ENCODE results near the gene KRT79.

Gene KRT79

DNA sequence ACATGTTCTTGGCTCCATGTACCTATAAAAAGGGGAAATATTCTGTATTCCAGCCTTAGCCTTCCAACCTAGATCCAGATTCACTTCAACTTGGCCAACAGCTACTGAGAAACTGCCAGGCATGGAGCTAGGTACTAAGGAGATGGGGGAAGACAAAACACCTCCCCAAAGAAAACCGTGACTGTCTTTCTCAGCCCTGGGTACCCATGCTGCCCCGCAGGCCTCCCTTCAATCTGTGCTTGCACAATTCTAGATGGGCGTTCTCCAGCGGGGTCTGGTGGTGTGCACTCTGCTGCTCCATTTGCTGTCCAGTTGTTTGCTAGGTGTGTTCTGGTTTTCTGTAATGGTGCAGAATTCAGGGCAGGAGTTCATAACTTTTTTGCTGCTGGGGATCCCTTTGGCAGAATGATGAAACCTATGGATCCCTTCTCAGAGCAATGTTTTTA lies 19.4 kb downstream of the KRT79 start:
- 83% methylated on average over 4 of the region's 4 CpGs for WGBS
- no peaks in the 10 kb centered on the region for H3K27me3 ChIP-seq (ENCODE audit: insufficient read depth, low read length)

DNA sequence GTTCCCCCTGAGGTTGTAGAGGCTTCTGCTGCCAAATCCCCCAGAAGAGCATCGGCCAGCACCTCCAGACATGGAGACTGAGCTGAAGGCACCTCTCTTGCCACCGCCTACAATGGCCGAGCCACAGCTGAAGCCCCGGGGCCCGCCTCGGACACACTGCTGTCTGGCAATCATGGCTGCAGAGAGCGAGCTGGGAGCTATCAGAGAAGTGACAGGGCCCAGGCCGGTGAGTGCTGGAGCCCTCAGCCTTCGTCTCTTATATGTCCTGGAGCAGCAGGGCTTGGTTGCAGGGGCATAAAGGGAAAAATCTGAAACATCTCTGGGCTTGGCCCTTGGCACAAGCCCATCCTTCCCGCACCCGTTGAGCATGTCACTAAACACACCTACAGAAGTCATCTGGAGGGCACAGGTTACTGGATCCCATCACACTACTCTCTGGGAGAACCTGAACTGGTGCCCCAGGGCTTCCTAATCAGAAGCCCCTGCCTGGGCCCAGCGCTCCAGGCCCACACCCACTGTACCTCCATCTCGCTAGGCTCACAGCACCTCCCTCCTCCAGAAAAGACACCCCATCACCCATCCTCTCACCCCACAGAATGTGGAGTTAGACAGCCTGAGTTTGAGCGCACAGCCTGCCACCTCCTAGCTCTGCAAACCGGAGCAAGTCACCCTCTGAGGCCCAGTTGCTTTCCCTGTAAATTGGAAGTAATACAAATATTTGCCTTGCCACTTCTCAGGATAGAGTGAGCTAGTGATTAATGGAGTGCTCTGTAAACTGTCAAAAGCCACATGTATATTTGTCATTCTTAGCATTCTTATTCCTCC lies 20.0 kb downstream of the KRT79 start, which contains the start of gene KRT4:
Gene KRT4, minus strand, starts transcription at position 232 of the 825 bp plus-strand sequence. Its CDS starts 58 bp downstream, at position 174.
- no peak within 1 kb of the TSS for H3K9ac ChIP-seq (ENCODE audit: low read depth, low read length)
- WGBS: 93% methylated on average over 15 of the region's 15 CpGs
- no peaks in the 10 kb centered on the region for H3K27me3 ChIP-seq (ENCODE audit: insufficient read depth, low read length)
- no peaks in the 10 kb centered on the region for H3K36me3 ChIP-seq (ENCODE audit: insufficient read depth, low read length)
- no peaks in the 10 kb centered on the region for H3K9me3 ChIP-seq (ENCODE audit: insufficient read depth, low read depth, low read length)
- H3K4me1 ChIP-seq (ENCODE audit: insufficient read depth, low read length): no peaks in the 10 kb centered on the region
- no peak within 1 kb of the TSS for H3K27ac ChIP-seq (ENCODE audit: low read depth, low read length)
- no peak within 1 kb of the TSS for H3K4me3 ChIP-seq (ENCODE audit: low read length)

More for the DNA sequence above, 19.4 kb downstream of the KRT79 start:
- no peak overlapping the region for H3K4me3 ChIP-seq (ENCODE audit: low read length)
- H3K27ac ChIP-seq (ENCODE audit: low read depth, low read length): no peak overlapping the region
- no peaks in the 10 kb centered on the region for H3K4me1 ChIP-seq (ENCODE audit: insufficient read depth, low read length)
- H3K36me3 ChIP-seq (ENCODE audit: insufficient read depth, low read length): no peaks in the 10 kb centered on the region
- H3K9me3 ChIP-seq (ENCODE audit: insufficient read depth, low read depth, low read length): no peaks in the 10 kb centered on the region
- no peak overlapping the region for H3K9ac ChIP-seq (ENCODE audit: low read depth, low read length)

DNA sequence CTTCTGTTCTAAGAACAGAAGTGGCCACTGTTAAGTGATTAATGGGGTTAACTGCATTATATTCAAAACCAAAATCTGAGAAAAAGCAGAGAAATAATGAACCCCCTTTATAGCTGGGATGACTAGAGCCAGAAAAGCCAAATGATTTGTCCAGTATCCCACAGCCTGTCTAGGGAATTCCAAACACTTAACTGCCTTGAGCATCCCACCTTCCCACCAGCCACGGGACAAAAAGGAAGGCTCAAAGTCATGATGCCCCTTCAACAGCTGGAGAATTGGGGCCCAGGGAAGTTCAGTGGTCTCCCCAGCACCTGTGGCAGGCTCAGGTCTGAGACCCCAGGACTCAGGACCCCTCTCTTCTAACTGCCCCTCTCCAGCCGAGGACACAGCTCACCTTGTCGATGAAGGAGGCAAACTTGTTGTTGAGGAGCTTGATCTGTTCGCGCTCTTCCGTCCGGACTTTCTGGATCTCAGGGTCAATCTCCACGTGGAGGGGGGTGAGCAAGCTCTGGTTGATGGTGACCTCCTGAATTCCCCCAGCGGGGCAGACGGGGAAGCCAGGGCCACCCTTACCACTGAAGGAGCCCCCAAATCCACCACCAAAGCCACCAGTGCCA lies 20.8 kb downstream of the KRT79 start:
- H3K36me3 ChIP-seq (ENCODE audit: insufficient read depth, low read length): no peaks in the 10 kb centered on the region
- H3K9me3 ChIP-seq (ENCODE audit: insufficient read depth, low read depth, low read length): no peaks in the 10 kb centered on the region
- H3K9ac ChIP-seq (ENCODE audit: low read depth, low read length): no peak overlapping the region
- no peaks in the 10 kb centered on the region for H3K27me3 ChIP-seq (ENCODE audit: insufficient read depth, low read length)
- H3K27ac ChIP-seq (ENCODE audit: low read depth, low read length): no peak overlapping the region
- no peaks in the 10 kb centered on the region for H3K4me1 ChIP-seq (ENCODE audit: insufficient read depth, low read length)
- 95% methylated on average over 10 of the region's 10 CpGs for WGBS
- H3K4me3 ChIP-seq (ENCODE audit: low read length): no peak overlapping the region

- Histone ChIP-seq H3K27ac (ENCODE audit: low read depth, low read length) (no peak overlapping the region), H3K27me3 (ENCODE audit: insufficient read depth, low read length) (no peaks in the 10 kb centered on the region), H3K9me3 (ENCODE audit: insufficient read depth, low read depth, low read length) (no peaks in the 10 kb centered on the region), H3K4me3 (ENCODE audit: low read length) (no peak overlapping the region), H3K4me1 (ENCODE audit: insufficient read depth, low read length) (no peaks in the 10 kb centered on the region), H3K9ac (ENCODE audit: low read depth, low read length) (no peak overlapping the region), H3K36me3 (ENCODE audit: insufficient read depth, low read length) (no peaks in the 10 kb centered on the region)
- WGBS: 86% methylated on average over 3 of the region's 3 CpGs
These were observed 21.4 kb downstream of the KRT79 start for GRCh38 chr12:52812749-52813148.

GRCh38 chr12:52812073-52812400 lies 22.1 kb downstream of the KRT79 start:
- Histone ChIP-seq H3K36me3 (ENCODE audit: insufficient read depth, low read length) (no peaks in the 10 kb centered on the region), H3K4me1 (ENCODE audit: insufficient read depth, low read length) (no peaks in the 10 kb centered on the region), H3K27ac (ENCODE audit: low read depth, low read length) (no peak overlapping the region), H3K9ac (ENCODE audit: low read depth, low read length) (no peak overlapping the region), H3K27me3 (ENCODE audit: insufficient read depth, low read length) (no peaks in the 10 kb centered on the region), H3K9me3 (ENCODE audit: insufficient read depth, low read depth, low read length) (no peaks in the 10 kb centered on the region), H3K4me3 (ENCODE audit: low read length) (no peak overlapping the region)
- 71% methylated on average over 4 of the region's 4 CpGs for WGBS

- WGBS: 90% methylated on average over 9 of the region's 9 CpGs
These were observed 22.7 kb downstream of the KRT79 start for GRCh38 chr12:52811191-52812072.

GRCh38 chr12:52810554-52810953 lies 23.6 kb downstream of the KRT79 start:
- Histone ChIP-seq H3K4me1 (ENCODE audit: insufficient read depth, low read length) (no peaks in the 10 kb centered on the region), H3K9ac (ENCODE audit: low read depth, low read length) (no peak overlapping the region), H3K27me3 (ENCODE audit: insufficient read depth, low read length) (no peaks in the 10 kb centered on the region), H3K27ac (ENCODE audit: low read depth, low read length) (no peak overlapping the region), H3K4me3 (ENCODE audit: low read length) (no peak overlapping the region), H3K9me3 (ENCODE audit: insufficient read depth, low read depth, low read length) (no peaks in the 10 kb centered on the region), H3K36me3 (ENCODE audit: insufficient read depth, low read length) (no peaks in the 10 kb centered on the region)
- 75% methylated on average over 5 of the region's 5 CpGs for WGBS

More at GRCh38 chr12:52811191-52812072, 22.7 kb downstream of the KRT79 start:
- Histone ChIP-seq H3K27ac (ENCODE audit: low read depth, low read length) (no peak overlapping the region), H3K4me3 (ENCODE audit: low read length) (no peak overlapping the region), H3K4me1 (ENCODE audit: insufficient read depth, low read length) (no peaks in the 10 kb centered on the region), H3K27me3 (ENCODE audit: insufficient read depth, low read length) (no peaks in the 10 kb centered on the region), H3K9me3 (ENCODE audit: insufficient read depth, low read depth, low read length) (no peaks in the 10 kb centered on the region), H3K9ac (ENCODE audit: low read depth, low read length) (no peak overlapping the region), H3K36me3 (ENCODE audit: insufficient read depth, low read length) (no peaks in the 10 kb centered on the region)

DNA sequence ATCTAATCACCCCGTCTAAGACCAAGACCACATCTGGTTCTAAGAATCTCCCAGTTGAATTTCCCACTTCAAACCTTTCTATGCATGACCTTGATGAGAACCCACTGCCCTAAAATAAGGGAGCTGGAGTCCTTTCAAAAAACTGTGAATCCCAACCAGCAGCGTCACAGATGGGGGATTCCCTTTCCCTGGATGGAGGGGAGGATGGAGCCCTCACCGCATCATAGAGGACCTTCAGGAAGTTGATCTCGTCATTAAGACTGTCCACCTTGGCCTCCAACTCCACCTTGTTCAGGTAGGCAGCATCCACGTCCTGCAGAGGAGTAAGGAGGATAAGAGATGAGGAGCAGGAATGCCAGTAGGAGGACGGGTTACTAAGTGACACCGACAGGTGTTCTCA lies 24.9 kb downstream of the KRT79 start:
- 89% methylated on average over 7 of the region's 7 CpGs for WGBS
- no peak overlapping the region for H3K9ac ChIP-seq (ENCODE audit: low read depth, low read length)
- H3K9me3 ChIP-seq (ENCODE audit: insufficient read depth, low read depth, low read length): no peaks in the 10 kb centered on the region
- H3K27me3 ChIP-seq (ENCODE audit: insufficient read depth, low read length): no peaks in the 10 kb centered on the region
- no peak overlapping the region for H3K4me3 ChIP-seq (ENCODE audit: low read length)
- H3K36me3 ChIP-seq (ENCODE audit: insufficient read depth, low read length): no peaks in the 10 kb centered on the region
- no peak overlapping the region for H3K27ac ChIP-seq (ENCODE audit: low read depth, low read length)
- H3K4me1 ChIP-seq (ENCODE audit: insufficient read depth, low read length): peaks cover 4% of the 10 kb centered on the region

GRCh38 chr12:52808573-52809160 lies 25.4 kb downstream of the KRT79 start:
- no peaks in the 10 kb centered on the region for H3K9me3 ChIP-seq (ENCODE audit: insufficient read depth, low read depth, low read length)
- H3K27ac ChIP-seq (ENCODE audit: low read depth, low read length): no peak overlapping the region
- peaks cover 4% of the 10 kb centered on the region for H3K4me1 ChIP-seq (ENCODE audit: insufficient read depth, low read length)
- no peaks in the 10 kb centered on the region for H3K27me3 ChIP-seq (ENCODE audit: insufficient read depth, low read length)
- H3K36me3 ChIP-seq (ENCODE audit: insufficient read depth, low read length): no peaks in the 10 kb centered on the region
- H3K9ac ChIP-seq (ENCODE audit: low read depth, low read length): no peak overlapping the region
- 92% methylated on average over 7 of the region's 8 CpGs for WGBS
- no peak overlapping the region for H3K4me3 ChIP-seq (ENCODE audit: low read length)

DNA sequence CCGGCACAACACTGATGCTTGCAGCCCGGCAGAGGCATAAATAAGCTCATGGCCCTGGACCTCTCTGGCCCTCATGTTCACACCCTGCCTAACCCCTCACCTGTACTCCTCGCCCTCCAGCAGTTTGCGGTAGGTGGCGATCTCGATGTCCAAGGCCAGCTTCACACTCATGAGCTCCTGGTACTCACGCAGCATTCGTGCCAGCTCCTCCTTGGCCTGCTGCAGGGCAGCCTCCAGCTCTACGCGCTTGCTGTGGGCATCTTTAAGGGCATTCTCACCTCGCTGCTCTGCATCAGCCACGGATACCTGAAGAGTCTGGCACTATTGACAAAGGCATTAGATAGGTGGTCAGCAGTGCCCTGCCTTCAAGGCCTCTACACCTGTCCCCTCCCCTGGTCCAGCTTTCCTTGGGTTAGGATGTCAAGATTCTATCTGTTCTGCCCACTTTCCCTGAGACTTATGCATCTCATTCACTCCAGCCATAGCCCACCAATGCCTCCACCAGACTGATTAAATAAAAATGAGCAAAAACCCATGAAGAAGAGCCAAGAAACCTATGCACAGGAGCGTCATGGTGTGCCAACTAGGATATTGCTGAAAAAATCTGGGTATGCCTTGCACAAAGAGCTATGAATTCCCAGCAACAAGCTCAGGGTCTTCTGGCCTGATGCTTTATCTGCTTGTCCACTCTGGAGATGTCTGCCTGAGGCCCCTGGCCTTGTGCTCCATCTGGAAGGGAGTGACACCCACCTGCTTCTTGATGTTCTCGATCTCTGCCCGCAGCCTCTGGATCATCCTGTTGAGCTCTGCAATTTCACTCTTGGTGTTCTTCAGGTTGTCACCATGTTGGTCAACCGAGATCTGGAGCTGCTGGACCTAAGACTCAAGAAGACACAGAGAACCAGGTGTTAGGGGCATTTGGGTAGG lies 26.3 kb downstream of the KRT79 start:
- WGBS: 89% methylated on average over 16 of the region's 16 CpGs
- H3K27me3 ChIP-seq (ENCODE audit: insufficient read depth, low read length): no peaks in the 10 kb centered on the region

More for the DNA sequence above, 26.3 kb downstream of the KRT79 start:
- Histone ChIP-seq H3K36me3 (ENCODE audit: insufficient read depth, low read length) (no peaks in the 10 kb centered on the region), H3K4me1 (ENCODE audit: insufficient read depth, low read length) (peaks cover 4% of the 10 kb centered on the region), H3K27ac (ENCODE audit: low read depth, low read length) (no peak overlapping the region), H3K9me3 (ENCODE audit: insufficient read depth, low read depth, low read length) (no peaks in the 10 kb centered on the region), H3K9ac (ENCODE audit: low read depth, low read length) (no peak overlapping the region), H3K4me3 (ENCODE audit: low read length) (no peak overlapping the region)
